Measurements from ENCODE around the gene DENND1B.

- TF ChIP-seq CTCF (IDR thresholded peaks at IDR 0.05) = no peak
- TF ChIP-seq POLR2A (IDR thresholded peaks at IDR 0.05) = no peak
These were observed 104.1 kb downstream of the DENND1B start for GRCh38 chr1:197671140-197671539.
